ENCODE results near the gene MYRIP.

The MYRIP gene

GRCh38 chr3:39905788-39906187 is 96.4 kb downstream of the MYRIP start:
- no peak for DNase-seq (ENCODE audit: low read depth in 2 of 2)

DNA sequence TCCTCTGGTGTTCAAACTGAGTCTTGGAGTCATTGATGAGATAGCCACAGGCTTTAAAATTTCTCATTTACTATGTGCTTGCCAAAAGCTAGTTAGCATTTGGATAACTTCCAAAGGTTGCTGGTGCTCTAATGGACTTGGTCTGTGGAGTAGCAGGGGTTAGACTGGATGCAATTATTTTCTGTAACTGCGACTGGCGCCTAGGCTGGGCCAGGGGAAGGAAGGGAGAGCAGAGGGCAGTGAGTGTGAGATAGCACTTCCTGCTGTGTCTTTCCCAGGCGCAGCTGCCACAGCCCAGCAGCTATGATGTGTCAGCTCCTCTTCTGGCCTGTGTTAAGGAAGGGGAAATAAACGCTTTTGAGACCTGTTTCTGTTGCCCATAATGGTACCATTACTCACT is 98.6 kb downstream of the MYRIP start:
- DNase-seq (ENCODE audit: low read depth in 2 of 2): no peak

- DNase-seq (ENCODE audit: low read depth in 2 of 2): no peak
Observed at GRCh38 chr3:39910135-39910534, 100.7 kb downstream of the MYRIP start.

GRCh38 chr3:39910826-39911464 is 101.5 kb downstream of the MYRIP start:
- DNase-seq (ENCODE audit: low read depth in 2 of 2): no peak

- no peak for DNase-seq (ENCODE audit: low read depth in 2 of 2)
Observed at GRCh38 chr3:39911465-39912309, 102.3 kb downstream of the MYRIP start.

DNA sequence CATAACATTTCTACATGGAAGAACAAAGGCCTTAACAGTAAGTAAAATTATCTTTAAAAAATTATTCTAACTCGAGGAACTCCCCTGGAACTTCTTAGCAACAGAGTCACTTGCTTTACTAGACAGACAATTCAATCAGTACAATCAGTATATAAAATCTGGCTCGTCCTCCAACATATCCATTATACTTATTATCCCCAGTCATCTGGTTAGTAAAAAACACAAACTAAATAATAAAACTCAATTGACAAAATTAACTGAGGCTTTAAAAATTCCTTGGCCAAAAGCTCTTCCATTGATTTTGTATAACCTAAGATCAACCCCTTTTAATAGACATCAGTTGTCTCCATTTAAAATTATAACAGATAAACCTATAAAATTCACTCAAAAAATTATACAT is 105.6 kb downstream of the MYRIP start:
- DNase-seq (ENCODE audit: low read depth in 2 of 2): no peak

- no peak for DNase-seq (ENCODE audit: low read depth in 2 of 2)
Observed at GRCh38 chr3:39917065-39917773, 107.8 kb downstream of the MYRIP start.

DNA sequence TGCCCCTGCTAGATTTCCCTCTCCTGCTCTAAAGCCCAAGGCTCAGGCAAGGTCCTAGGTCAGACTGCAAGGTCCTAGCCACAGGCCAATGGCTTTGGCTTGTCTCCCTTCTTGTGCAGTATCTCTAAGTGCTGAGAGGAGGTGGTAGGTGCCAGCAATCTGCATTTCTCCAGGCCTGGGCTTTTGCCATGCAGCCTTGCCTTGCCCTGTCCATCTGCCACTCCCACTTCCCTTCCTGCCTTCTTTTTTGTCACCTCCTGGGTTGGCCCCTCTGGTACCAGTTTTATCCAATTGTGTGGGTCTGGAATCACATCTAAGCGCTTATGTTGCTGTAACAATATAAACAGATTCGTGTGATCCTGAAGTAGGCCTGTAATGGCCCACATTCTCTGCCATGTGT is 109.9 kb downstream of the MYRIP start:
- DNase-seq (ENCODE audit: low read depth in 2 of 2): no peak

- DNase-seq (ENCODE audit: low read depth in 2 of 2): no peak
Observed at GRCh38 chr3:39920271-39920670, 110.9 kb downstream of the MYRIP start.

- DNase-seq (ENCODE audit: low read depth in 2 of 2): no peak
Observed at GRCh38 chr3:39927479-39927878, 118.1 kb downstream of the MYRIP start.

DNA sequence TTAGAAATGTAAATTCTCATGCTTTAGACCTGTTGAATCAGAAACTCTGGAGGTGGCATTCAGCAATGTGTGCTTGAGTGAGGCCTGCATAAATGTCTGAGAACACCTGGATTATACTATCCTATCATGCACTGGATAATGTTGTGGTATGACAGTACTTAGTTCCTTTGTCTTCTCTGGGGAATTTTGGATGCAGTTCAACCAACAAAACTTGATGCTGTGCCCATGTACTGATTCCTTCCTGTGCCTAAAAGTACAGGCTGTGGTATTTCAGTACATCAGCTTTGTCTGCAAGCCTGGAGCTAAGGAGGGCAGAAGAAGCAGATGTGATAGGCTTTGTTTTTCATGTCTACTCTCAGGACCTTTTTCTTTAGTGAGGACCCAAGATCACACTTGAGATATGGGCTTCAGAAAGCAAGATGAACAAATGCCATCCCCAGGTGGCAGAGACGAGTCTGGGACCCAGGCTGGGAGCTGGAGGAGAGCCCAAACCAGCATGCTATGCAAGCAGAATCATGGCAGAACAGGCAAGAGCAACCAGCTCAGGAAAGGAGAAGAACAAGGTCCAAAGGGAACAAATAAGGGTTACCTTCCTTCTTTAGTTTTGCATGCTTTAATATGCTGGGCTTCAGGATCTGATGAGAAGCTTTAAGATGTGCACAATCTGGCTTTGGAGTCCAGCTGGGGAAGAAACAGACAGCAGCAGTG is 124.7 kb downstream of the MYRIP start:
- no peak for DNase-seq (ENCODE audit: low read depth in 2 of 2)

DNA sequence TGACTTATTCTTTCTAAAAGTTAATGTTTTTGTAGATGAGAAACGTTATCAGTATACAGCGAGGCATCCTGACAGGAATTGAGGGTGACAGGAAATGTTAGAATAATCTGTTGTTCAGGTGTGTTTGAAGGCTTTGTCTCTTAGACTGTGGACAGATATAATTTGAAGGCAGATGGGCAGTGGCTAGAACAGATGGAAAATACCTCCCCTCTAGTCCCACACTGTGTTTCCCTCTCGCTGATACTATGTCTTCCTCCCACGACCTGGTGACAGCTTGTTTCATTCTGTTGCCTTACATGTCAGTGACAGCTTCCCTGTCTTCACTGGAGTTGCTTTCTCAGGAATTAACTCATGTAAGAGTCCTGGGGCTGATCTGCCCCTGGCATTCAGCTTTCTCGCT is 125.3 kb downstream of the MYRIP start:
- DNase-seq (ENCODE audit: low read depth in 2 of 2): no peak

GRCh38 chr3:39935261-39935660 is 125.9 kb downstream of the MYRIP start:
- DNase-seq (ENCODE audit: low read depth in 2 of 2): no peak

- no peak for DNase-seq (ENCODE audit: low read depth in 2 of 2)
Observed at GRCh38 chr3:39936848-39937247, 127.4 kb downstream of the MYRIP start.

GRCh38 chr3:39937315-39937714 is 127.9 kb downstream of the MYRIP start:
- no peak for DNase-seq (ENCODE audit: low read depth in 2 of 2)

DNA sequence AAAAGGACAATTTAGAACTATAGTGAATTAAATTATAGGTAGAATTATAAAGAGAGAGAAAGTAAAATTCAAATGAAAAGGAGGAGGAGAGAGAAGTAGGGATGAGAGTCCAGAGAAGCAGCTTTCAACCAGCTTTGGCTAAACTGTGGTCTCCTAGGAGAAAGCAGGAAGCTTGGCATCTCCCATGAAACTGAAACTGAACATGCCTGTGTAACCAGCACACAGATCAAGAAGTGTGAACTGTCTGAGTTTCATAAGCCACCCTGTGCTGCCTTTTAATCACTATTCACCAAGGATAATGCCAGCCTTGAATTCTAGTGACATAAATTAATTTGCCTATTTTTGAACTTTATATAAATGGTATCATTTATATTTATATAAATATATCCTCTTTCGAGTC is 128.5 kb downstream of the MYRIP start:
- no peak for DNase-seq (ENCODE audit: low read depth in 2 of 2)

DNA sequence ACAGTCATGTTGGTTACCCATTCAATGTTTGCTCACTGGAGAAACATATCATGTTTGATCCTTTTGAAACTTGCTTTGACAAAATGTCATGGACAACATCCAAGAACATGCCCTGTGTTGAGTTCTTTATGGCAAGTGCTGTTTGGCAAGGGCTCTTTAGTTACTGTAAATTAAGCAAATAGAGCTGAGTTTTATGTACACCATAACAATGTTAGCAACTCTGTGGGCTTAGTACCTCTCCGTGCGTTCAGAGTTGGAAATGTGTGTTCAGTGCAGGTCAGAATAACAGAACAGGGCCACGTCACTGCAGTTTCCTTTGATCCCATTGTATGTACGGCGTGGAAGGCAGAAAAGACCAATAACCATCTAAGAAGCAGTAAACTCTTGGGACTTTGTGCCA is 132.5 kb downstream of the MYRIP start:
- DNase-seq (ENCODE audit: low read depth in 2 of 2): no peak

DNA sequence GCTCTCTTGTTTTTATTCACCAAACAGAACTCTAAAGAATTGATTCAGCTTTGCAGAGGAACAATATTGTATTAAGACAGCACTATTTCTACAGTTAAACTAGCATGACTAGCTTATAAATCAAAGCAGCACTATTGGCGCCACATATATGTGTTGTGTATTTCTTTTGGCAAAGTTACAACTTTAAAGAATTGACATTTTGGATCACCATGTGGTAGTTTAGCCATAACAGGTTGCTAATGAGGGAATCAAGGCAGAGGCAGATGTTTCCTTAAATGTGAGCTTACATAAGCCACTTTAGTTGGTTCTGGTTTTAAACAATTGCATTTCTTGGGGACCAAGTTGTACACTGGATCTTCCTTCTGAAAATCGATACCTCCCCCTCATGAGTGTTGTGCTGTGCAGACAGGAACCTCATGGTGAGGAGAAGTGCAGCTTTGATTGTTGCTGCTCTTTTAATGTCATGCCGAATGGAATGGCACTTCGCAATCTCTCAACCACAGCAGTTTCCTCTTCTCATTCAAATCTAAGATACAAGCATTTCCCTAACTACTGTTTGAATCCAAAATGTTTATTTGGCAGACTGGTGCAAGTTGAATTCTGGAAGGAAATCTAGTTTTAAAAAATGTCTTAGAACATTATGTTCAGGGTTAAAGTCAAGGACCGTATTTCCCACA is 151.2 kb downstream of the MYRIP start:
- no peak for DNase-seq (ENCODE audit: low read depth in 2 of 2)

- no peak for DNase-seq (ENCODE audit: low read depth in 2 of 2)
Observed at GRCh38 chr3:39961230-39961629, 151.8 kb downstream of the MYRIP start.

DNA sequence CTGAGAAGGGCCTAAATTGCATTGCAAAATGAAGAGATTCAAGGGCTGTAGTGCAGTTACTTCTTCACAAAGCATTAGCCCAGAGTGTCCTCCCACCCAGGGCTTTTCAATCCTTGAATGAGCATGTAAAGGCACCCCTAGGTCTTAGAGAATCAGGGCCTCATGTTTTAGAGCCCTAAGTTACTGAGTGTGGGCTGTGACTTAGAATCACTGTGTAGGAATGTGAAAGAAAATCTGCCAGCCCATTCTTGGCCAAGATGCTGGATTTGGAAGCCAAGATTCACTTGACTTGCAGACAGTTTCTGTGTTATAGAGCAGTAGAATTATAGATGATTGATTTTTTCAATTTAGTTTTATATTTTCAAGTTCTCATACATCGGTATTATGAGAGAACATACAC is 153.2 kb downstream of the MYRIP start:
- no peak for DNase-seq (ENCODE audit: low read depth in 2 of 2)

GRCh38 chr3:39965461-39965860 is 156.1 kb downstream of the MYRIP start:
- DNase-seq (ENCODE audit: low read depth in 2 of 2): no peak

DNA sequence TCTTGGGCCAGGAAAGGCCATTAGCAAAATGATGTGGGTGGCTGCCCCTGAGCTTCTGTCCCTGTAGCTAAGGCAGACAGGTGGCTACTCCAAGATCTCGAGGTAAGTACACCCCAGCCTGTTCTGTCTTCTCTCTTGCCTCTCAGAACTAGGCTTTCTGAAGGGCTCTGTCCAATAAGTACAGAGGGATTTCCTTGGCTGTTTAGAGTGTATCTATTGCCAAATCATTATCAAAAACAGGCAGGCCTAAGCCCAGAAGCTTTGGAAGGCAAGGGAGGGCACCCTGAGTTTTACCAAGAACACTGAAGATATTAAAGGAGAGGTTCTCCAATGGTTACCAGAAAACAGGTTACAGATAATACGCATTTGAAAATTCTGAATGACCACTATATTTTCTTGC is 156.6 kb downstream of the MYRIP start:
- no peak for DNase-seq (ENCODE audit: low read depth in 2 of 2)

Data from stimulated activated CD8-positive, alpha-beta memory T cell treated with anti-CD3 and anti-CD28 coated beads, Interleukin-15, amount 100 ng/mL, for 4 hours (primary cell).